AG04450 (cell line): ENCODE results near the gene KRT39. TPM values are rescaled to one million over a fixed set of nuclear protein-coding genes. Genes with fewer than 3 reads are reported as not detected.
"Not testable (repeated sequence)": the region's sequence is repeated elsewhere in the genome, so short reads cannot be mapped to it uniquely, and the experiment has no call there.

Experiments used
- CTCF ChIA-PET: fragments of 300-600, 350-600 bp; formaldehyde crosslinking; extraction: SDS; loops from one replicate; lab custom pipeline; 2022; ENCODE audit warnings: antibody characterized with exemption, inconsistent platforms; lab: Charles Lee
- POLR2A ChIA-PET: fragments of 350-600 bp; formaldehyde crosslinking; extraction: SDS; loops from one replicate; lab custom pipeline; 2021; ENCODE audit warnings: antibody characterized with exemption, inconsistent platforms; lab: Yijun Ruan, JAX
- DNase-seq: peaks from one replicate; pipeline ENCODE4 v3.0.0-alpha.2; 2011; ENCODE audit warnings: low read depth, low spot score
- H3K27ac ChIP-seq: one replicate; pipeline ENCODE4 v1.5.1; 2012; ENCODE audit warnings: low read depth, low read length, control low read depth
- H3K27me3 ChIP-seq: one replicate; pipeline ENCODE4 v1.6.0; 2012; ENCODE audit warnings: low read length; ENCODE audit not compliant: control insufficient read depth, insufficient read depth
- H3K4me3 ChIP-seq: 2 replicates; pipeline ENCODE4 v1.5.1; 2011; ENCODE audit warnings: mild to moderate bottlenecking, low read depth, low read length, control low read depth
- H3K9me3 ChIP-seq: 2 replicates; pipeline ENCODE4 v1.5.1; 2012; ENCODE audit warnings: low read length; ENCODE audit not compliant: control insufficient read depth, insufficient read depth
- polyA plus RNA-seq: library from polyadenylated mRNA; depleted of rRNA; stranded (reverse); fragments of >200 nt; gene quantifications from 2 replicates; pipeline ENCODE4 v1.2.3, GENCODE V29; 2011
- TF ChIP-seq, protein P1 (sequence below): IDR thresholded peaks from 2 replicates; pipeline ENCODE4 v1.5.1; 2011; ENCODE audit warnings: low read depth, low read length, control low read depth, inconsistent platforms

Gene KRT39
- polyA plus RNA-seq, 1 experiment, result 0.11 TPM

DNA sequence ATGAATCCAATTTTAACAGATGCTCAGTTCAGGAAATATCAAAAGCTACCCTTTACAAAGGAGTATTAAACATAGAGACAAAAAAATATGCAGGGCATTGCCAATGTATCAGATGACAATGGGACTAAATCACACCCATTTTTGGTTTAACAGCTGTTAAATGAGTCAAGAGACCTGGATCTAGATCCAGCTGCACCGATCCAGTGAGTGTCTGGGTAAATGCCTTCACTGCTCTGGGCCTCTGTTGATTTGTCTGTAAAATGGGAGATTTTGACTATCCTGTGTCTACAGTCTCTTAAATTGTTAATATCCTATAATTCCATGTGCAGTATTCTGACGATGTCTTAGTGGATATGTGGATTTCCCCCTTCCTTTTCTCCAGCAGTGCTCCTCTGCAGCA is 45.7 kb downstream of the KRT39 start:
- H3K4me3 ChIP-seq, result no peak overlapping the region

DNA sequence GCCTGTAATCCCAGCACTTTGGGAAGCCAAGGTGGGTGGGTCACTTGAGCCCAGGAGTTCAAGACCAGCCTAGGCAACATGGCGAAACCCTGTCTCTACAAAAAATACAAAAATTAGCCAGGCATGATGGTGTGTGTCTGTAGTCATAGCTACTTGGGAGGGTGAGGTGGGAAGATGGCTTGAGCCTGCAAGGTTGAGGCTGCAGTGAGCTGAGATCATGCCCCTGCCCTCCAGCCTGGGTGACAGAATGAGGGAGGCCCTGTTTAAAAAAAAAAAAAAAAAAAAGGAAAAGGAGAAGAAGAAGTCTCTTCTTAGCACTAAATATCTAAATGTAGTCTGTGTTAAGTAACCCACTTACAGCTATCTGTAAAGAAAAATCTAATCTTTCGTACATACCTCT is 49.6 kb downstream of the KRT39 start:
- H3K9me3 ChIP-seq, H3K27me3 ChIP-seq, H3K4me3 ChIP-seq, H3K27ac ChIP-seq, DNase-seq: not testable (repeated sequence)
- CTCF ChIA-PET, result interaction anchor here (0.6 to 3.7 kb wide), 2 partner anchors 61 to 632 kb away, joined by 3 to 27 read pairs; no protein-coding TSS in a partner anchor
- POLR2A ChIA-PET, result interaction anchor here (0.6 kb wide), 1 partner anchor 302 kb away, joined by 3 read pairs; no protein-coding TSS in a partner anchor

More for the DNA sequence above, 45.7 kb downstream of the KRT39 start:
- TF ChIP-seq, protein P1, sequence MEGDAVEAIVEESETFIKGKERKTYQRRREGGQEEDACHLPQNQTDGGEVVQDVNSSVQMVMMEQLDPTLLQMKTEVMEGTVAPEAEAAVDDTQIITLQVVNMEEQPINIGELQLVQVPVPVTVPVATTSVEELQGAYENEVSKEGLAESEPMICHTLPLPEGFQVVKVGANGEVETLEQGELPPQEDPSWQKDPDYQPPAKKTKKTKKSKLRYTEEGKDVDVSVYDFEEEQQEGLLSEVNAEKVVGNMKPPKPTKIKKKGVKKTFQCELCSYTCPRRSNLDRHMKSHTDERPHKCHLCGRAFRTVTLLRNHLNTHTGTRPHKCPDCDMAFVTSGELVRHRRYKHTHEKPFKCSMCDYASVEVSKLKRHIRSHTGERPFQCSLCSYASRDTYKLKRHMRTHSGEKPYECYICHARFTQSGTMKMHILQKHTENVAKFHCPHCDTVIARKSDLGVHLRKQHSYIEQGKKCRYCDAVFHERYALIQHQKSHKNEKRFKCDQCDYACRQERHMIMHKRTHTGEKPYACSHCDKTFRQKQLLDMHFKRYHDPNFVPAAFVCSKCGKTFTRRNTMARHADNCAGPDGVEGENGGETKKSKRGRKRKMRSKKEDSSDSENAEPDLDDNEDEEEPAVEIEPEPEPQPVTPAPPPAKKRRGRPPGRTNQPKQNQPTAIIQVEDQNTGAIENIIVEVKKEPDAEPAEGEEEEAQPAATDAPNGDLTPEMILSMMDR, result no peak
- CTCF ChIA-PET, result interaction anchor here (0.7 to 3.6 kb wide), 2 partner anchors 402 to 1107 kb away, joined by 4 to 10 read pairs; no protein-coding TSS in a partner anchor
- no peak for DNase-seq
- H3K27ac ChIP-seq, result no peak overlapping the region
- no peaks in the 10 kb centered on the region for H3K9me3 ChIP-seq
- POLR2A ChIA-PET, result no interaction called here
- no peaks in the 10 kb centered on the region for H3K27me3 ChIP-seq

DNA sequence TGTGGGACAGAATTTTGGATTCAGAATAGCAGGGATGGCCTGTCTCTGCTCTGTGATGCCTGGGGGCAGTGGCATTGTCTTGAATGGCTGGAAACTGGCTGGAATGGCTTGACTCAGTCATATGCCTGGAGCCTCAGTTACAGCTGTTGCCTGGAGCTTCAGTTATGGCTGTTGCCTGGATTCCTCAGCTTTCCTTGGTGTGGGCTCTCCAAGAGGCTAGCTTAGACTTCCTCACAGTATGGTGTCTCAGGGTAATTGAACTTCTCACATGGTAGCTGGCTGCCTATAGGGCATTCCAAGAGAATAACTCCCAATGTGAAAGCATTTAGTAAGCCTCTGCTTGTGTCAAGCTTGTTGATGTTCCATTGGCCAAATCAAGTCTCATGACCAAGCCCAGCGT is 50.4 kb downstream of the KRT39 start:
- no peak overlapping the region for H3K4me3 ChIP-seq
- ChIA-PET POLR2A (interaction anchor here (1.6 kb wide), 1 partner anchor 36 kb away, joined by 5 read pairs; no protein-coding TSS in a partner anchor), CTCF (interaction anchor here (0.9 to 3.7 kb wide), 5 partner anchors 60 to 749 kb away, joined by 3 to 27 read pairs (median 5); no protein-coding TSS in a partner anchor)
- no peaks in the 10 kb centered on the region for H3K9me3 ChIP-seq
- no peak for DNase-seq
- H3K27ac ChIP-seq, result peak overlapping the region; percentile 84
- TF ChIP-seq, protein P1, result no peak
- no peaks in the 10 kb centered on the region for H3K27me3 ChIP-seq

DNA sequence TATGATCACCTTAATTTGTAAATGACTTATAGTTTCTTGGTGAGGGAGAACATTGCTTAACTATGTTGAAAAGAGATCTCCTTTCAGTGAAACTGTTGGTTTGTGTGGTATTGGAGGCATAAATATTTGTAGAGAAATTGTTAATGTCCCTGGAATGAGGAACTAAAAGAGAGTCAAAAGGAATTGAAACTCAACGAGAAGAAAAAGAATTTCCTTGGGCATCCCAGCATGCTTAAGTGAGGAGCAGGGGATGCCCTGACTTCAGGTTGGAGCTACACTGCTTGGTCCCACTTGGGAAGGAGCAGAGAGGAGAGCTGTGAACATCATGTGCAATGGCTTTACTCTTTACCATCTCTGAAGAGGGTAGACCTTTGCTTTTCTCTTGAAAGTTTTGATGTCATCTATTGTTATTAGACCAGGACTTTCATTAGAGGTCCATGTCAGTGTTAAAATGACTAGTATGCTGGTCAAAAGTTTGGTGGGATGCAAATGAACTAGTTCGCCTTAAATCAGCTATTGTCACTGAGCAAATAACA is 51.0 kb downstream of the KRT39 start:
- Histone ChIP-seq H3K27ac (peak overlapping the region; percentile 84), H3K9me3 (no peaks in the 10 kb centered on the region), H3K27me3 (no peaks in the 10 kb centered on the region), H3K4me3 (no peak overlapping the region)
- DNase-seq, result peak; percentile 38
- POLR2A ChIA-PET, result interaction anchor here (1.6 kb wide), 1 partner anchor 37 kb away, joined by 5 read pairs; no protein-coding TSS in a partner anchor
- TF ChIP-seq, protein P1, result no peak
- CTCF ChIA-PET, result interaction anchor here (0.9 to 3.7 kb wide), 6 partner anchors 59 to 750 kb away, joined by 3 to 27 read pairs (median 6); no protein-coding TSS in a partner anchor

DNA sequence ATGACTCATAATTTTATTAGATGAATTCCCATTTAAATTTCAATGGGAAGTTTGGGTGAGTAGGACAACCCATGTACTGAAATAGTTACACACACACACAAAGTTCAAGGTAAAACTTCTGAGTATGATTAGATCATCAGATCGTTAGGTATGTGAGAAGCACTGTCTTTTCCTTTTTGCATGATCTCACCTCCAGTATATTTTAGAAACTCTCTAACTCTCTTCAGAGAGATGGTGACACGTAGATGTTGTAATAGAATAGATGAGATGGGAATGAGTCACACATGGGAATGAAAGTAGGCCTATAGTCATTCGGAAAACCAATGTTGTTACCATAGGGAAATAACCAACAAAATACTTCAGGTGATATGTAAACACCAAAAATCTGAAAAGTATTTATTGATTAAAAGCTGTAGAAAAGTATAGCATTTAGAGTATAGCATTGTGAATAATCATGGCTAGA is 51.5 kb downstream of the KRT39 start:
- ChIA-PET CTCF (interaction anchor here (0.9 to 3.7 kb wide), 6 partner anchors 59 to 750 kb away, joined by 3 to 27 read pairs (median 6); no protein-coding TSS in a partner anchor), POLR2A (interaction anchor here (0.6 to 1.6 kb wide), 2 partner anchors 37 to 730 kb away, joined by 4 to 5 read pairs; no protein-coding TSS in a partner anchor)
- no peaks in the 10 kb centered on the region for H3K27me3 ChIP-seq
- TF ChIP-seq, protein P1, result no peak
- no peak overlapping the region for H3K4me3 ChIP-seq
- DNase-seq, result peak; percentile 87
- no peak overlapping the region for H3K27ac ChIP-seq
- no peaks in the 10 kb centered on the region for H3K9me3 ChIP-seq
